ENCODE measurements around the gene KIF19. TPM values are rescaled to one million over a fixed set of nuclear protein-coding genes. Genes with fewer than 3 reads are reported as not detected.

The KIF19 gene
- total and polyA plus RNA-seq, 4 donors: 0.42 to 2.1 (median 0.83) TPM

GRCh38 chr17:74393346-74393942, 67.4 kb downstream of the KIF19 start:
- 90% methylated on average over 6 of the region's 6 CpGs for WGBS
- no peak overlapping the region for H3K9ac ChIP-seq (ENCODE audit: low read depth in 1 of 2, low read length in 2 of 2)

More at GRCh38 chr17:74393346-74393942, 67.4 kb downstream of the KIF19 start:
- DNase-seq (ENCODE audit: low spot score): no peak
- Histone ChIP-seq H3K4me3 (ENCODE audit: low read depth in 1 of 3, low read length in 3 of 3) (no peak overlapping the region), H3K9me3 (ENCODE audit: control insufficient read depth in 4 of 4, low read length in 3 of 4) (no peaks in the 10 kb centered on the region), H3K27ac (ENCODE audit: low read depth in 1 of 2, low read length in 2 of 2) (no peak overlapping the region), H3K27me3 (ENCODE audit: control insufficient read depth in 4 of 4, insufficient read depth in 4 of 4, low read length in 3 of 4) (no peaks in the 10 kb centered on the region), H3K4me1 (ENCODE audit: control insufficient read depth in 4 of 4, insufficient read depth in 4 of 4, low read length in 3 of 4) (no peaks in the 10 kb centered on the region), H3K36me3 (ENCODE audit: control insufficient read depth in 4 of 4, insufficient read depth in 3 of 4, low read depth in 1 of 4, low read length in 3 of 4) (no peaks in the 10 kb centered on the region)
- TF ChIP-seq GABPA (IDR thresholded peaks at IDR 0.05 in 1 of 2, conservative IDR thresholded peaks at IDR 0.05 in 1 of 2) (no peak), SP1 (IDR thresholded peaks at IDR 0.05) (no peak), EGR1 (IDR thresholded peaks at IDR 0.05; ENCODE audit: low read depth in 2 of 2) (no peak), JUND (IDR thresholded peaks at IDR 0.05) (no peak), HNF4A (conservative IDR thresholded peaks at IDR 0.05) (no peak), YY1 (IDR thresholded peaks at IDR 0.05) (no peak), FOXA1 (IDR thresholded peaks at IDR 0.05) (no peak), FOXA2 (IDR thresholded peaks at IDR 0.05) (no peak), RXRA (IDR thresholded peaks at IDR 0.05) (no peak), MAX (IDR thresholded peaks at IDR 0.05) (no peak), CTCF (IDR thresholded peaks at IDR 0.05; ENCODE audit: low read depth, low read length, missing input control) (no peak), TAF1 (conservative IDR thresholded peaks at IDR 0.05) (no peak), ZBTB33 (IDR thresholded peaks at IDR 0.05) (no peak), HNF4G (IDR thresholded peaks at IDR 0.05) (no peak), NR2F2 (IDR thresholded peaks at IDR 0.05) (no peak), RAD21 (IDR thresholded peaks at IDR 0.05) (no peak)
- TF ChIP-seq, protein P1, sequence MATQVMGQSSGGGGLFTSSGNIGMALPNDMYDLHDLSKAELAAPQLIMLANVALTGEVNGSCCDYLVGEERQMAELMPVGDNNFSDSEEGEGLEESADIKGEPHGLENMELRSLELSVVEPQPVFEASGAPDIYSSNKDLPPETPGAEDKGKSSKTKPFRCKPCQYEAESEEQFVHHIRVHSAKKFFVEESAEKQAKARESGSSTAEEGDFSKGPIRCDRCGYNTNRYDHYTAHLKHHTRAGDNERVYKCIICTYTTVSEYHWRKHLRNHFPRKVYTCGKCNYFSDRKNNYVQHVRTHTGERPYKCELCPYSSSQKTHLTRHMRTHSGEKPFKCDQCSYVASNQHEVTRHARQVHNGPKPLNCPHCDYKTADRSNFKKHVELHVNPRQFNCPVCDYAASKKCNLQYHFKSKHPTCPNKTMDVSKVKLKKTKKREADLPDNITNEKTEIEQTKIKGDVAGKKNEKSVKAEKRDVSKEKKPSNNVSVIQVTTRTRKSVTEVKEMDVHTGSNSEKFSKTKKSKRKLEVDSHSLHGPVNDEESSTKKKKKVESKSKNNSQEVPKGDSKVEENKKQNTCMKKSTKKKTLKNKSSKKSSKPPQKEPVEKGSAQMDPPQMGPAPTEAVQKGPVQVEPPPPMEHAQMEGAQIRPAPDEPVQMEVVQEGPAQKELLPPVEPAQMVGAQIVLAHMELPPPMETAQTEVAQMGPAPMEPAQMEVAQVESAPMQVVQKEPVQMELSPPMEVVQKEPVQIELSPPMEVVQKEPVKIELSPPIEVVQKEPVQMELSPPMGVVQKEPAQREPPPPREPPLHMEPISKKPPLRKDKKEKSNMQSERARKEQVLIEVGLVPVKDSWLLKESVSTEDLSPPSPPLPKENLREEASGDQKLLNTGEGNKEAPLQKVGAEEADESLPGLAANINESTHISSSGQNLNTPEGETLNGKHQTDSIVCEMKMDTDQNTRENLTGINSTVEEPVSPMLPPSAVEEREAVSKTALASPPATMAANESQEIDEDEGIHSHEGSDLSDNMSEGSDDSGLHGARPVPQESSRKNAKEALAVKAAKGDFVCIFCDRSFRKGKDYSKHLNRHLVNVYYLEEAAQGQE (IDR thresholded peaks at IDR 0.05): no peak
- TF ChIP-seq, protein P2, sequence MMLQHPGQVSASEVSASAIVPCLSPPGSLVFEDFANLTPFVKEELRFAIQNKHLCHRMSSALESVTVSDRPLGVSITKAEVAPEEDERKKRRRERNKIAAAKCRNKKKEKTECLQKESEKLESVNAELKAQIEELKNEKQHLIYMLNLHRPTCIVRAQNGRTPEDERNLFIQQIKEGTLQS (IDR thresholded peaks at IDR 0.05): no peak

Data from liver (tissue), 9 donors.